Nephron (organoid): ENCODE results near the gene TOB1.
A peak's percentile ranks its signal among the peaks of the same experiment; 100 is the strongest.
"Not testable (repeated sequence)": the region's sequence is repeated elsewhere in the genome, so short reads cannot be mapped to it uniquely, and the experiment has no call there.

Source experiments
- H3K27ac Mint-ChIP-seq, 3 experiments: 2 replicates each; pipeline ENCODE4 v1.8.0; 2020; ENCODE audit warnings: mixed read lengths in 3 of 3, mild to moderate bottlenecking in 2 of 3, moderate library complexity in 1 of 3
- H3K27me3 Mint-ChIP-seq: 2 replicates; pipeline ENCODE4 v1.8.0; 2021; ENCODE audit warnings: low read depth, mild to moderate bottlenecking, moderate library complexity, mixed read lengths
- H3K36me3 Mint-ChIP-seq: 2 replicates; pipeline ENCODE4 v1.8.0; 2020; ENCODE audit warnings: low read depth, mixed read lengths
- H3K4me1 Mint-ChIP-seq: 2 replicates; pipeline ENCODE4 v1.8.0; 2020; ENCODE audit warnings: mixed read lengths
- H3K4me3 Mint-ChIP-seq, 3 experiments: 2 replicates each; pipeline ENCODE4 v1.8.0; 2020; ENCODE audit warnings: mild to moderate bottlenecking in 3 of 3, mixed read lengths in 3 of 3, moderate library complexity in 2 of 3
- H3K9me3 Mint-ChIP-seq: 2 replicates; pipeline ENCODE4 v1.8.0; 2020; ENCODE audit warnings: mixed read lengths
- TF ChIP-seq, protein P1 (sequence below), 3 experiments: fragments of 200-600 bp; sonication (generic); IDR thresholded peaks; one replicate each; pipeline ENCODE4 v1.5.0; 2021; ENCODE audit warnings: antibody characterized with exemption in 3 of 3; ENCODE audit not compliant: unreplicated experiment in 3 of 3

The TOB1 gene

DNA sequence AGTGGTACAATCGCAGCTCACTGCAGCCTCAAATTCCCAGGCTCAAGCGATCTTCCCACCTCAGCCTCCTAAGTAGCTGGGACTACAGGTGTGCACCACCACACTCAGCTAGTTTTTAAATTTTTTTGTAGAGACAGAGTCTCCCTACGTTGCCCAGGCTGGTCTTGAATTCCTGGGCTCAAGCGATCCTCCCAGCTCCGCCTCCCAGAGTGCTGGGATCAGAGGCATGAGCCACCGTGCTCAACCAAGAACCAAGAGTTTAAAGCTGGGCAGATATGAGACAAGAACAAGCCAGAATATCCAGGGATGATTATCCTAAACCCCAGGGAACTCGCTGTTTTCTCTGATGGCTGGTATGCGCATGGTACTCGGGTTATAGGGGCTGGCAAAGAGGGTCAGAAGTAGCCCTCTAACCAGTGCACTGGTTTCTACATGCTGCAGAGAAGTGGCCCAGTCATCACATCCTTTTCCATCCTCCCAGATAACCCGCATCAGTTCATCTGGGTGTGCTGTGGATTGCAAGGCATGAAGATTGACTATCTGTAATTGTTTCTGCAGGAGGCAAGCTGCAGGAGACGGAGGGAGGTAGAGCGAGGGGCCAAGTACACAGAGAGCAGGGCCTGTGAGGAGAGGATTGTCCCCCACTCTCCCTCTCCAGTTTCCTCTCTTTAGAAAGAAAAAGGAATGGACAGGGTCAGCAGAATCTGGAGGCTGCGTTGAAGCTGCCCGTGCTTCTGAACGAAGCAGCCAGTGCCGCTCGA lies 33.6 kb upstream of the TOB1 start:
- Mint-ChIP-seq H3K27me3 (peaks cover 4% of the 10 kb centered on the region), H3K4me1 (peaks cover 53% of the 10 kb centered on the region), H3K9me3 (no peaks in the 10 kb centered on the region)

DNA sequence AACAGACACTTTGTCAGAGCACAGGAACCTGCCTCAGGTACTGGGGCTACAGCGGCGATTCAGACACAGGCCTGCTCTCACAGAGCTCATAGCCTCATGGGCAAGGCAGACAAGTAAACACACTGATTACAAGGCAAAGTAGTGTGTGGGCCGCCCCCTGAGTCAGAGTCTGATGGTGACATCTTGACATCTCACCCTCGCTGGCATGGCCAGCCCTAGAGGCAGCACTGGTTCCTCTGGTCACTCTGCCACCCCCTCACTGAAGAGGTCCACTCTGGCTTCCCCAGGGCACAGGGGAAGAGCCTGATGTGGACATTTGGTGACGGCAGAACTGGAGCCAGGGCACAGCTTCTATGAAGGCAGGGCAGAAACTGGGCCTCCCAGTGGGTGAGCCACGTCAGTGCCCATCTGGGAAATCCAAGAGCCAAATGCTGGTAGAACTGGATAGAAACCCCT lies 32.9 kb upstream of the TOB1 start:
- Mint-ChIP-seq H3K4me1 (peaks cover 49% of the 10 kb centered on the region), H3K36me3 (no peaks in the 10 kb centered on the region), H3K9me3 (no peaks in the 10 kb centered on the region), H3K27ac (no peak overlapping the region), H3K27me3 (peaks cover 4% of the 10 kb centered on the region), H3K4me3 (no peak overlapping the region)
- TF ChIP-seq, protein P1, sequence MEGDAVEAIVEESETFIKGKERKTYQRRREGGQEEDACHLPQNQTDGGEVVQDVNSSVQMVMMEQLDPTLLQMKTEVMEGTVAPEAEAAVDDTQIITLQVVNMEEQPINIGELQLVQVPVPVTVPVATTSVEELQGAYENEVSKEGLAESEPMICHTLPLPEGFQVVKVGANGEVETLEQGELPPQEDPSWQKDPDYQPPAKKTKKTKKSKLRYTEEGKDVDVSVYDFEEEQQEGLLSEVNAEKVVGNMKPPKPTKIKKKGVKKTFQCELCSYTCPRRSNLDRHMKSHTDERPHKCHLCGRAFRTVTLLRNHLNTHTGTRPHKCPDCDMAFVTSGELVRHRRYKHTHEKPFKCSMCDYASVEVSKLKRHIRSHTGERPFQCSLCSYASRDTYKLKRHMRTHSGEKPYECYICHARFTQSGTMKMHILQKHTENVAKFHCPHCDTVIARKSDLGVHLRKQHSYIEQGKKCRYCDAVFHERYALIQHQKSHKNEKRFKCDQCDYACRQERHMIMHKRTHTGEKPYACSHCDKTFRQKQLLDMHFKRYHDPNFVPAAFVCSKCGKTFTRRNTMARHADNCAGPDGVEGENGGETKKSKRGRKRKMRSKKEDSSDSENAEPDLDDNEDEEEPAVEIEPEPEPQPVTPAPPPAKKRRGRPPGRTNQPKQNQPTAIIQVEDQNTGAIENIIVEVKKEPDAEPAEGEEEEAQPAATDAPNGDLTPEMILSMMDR (IDR thresholded peaks at IDR 0.05; ENCODE audit: unreplicated experiment in 3 of 3) = no peak

More for the DNA sequence above, 33.6 kb upstream of the TOB1 start:
- TF ChIP-seq, protein P1 (IDR thresholded peaks at IDR 0.05; ENCODE audit: unreplicated experiment in 3 of 3) = no peak
- H3K4me3 Mint-ChIP-seq = no peak overlapping the region
- no peaks in the 10 kb centered on the region for H3K36me3 Mint-ChIP-seq
- H3K27ac Mint-ChIP-seq = peak overlapping the region; percentile 68 to 87 (median 74)

DNA sequence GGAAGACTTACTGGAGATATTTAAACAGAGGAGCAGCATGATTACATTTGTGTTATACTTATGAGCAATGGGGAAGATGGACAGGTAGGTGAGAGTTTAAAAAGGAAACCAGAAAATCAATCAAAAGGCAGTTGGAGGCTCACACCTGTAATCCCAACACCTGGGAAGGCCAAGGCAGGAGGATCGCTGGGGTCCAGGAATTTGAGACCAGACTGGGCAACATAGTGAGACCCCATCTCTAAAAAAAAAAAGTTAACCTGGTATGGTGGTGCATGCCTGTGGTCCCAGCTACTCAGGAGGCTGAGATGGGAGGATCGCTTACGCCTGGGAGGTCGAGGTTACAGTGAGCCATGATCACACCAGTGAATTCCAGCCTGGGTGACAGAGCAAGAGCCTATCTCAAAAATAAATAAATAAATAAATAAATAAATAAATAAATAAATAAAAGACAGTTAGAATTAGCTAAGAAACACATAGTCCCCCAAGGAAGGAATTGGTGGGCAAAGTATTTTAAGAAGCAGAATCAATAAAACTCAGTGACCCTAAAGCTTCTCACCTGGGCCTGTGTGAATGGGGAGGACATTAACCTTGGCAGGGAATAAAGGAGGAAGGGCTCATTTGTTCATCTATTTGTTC lies 32.3 kb upstream of the TOB1 start:
- Mint-ChIP-seq H3K4me3 (no peak overlapping the region), H3K4me1 (peaks cover 47% of the 10 kb centered on the region), H3K27ac (peak overlapping the region in 1 of 3 experiments; percentile 17), H3K9me3 (no peaks in the 10 kb centered on the region), H3K27me3 (peaks cover 4% of the 10 kb centered on the region), H3K36me3 (no peaks in the 10 kb centered on the region)
- TF ChIP-seq, protein P1 (IDR thresholded peaks at IDR 0.05; ENCODE audit: unreplicated experiment in 3 of 3) = no peak

DNA sequence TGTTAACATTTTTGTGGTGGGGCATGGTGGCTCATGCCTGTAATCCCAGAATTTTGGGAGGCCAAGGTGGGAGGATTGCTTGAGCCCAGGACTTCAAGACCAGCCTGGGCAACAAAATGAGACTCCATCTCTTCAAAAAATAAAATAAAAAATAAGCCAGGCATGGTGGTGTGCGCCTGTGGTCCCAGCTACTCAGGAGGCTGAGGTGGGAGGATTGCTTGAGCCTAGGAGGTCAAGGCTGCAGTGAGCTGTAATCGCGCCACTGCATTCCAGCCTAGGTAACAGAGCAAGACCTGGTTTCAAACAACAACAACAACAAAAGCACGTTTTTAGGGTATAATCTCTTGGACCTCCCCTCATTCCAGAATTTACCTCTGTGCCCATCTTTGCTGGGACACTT lies 28.4 kb upstream of the TOB1 start:
- H3K36me3 Mint-ChIP-seq, H3K9me3 Mint-ChIP-seq, H3K27me3 Mint-ChIP-seq, H3K4me3 Mint-ChIP-seq: not testable (repeated sequence)
- Mint-ChIP-seq H3K27ac (peak overlapping the region in 2 of 3 experiments; percentile 0 to 31), H3K4me1 (peaks cover 18% of the 10 kb centered on the region)

DNA sequence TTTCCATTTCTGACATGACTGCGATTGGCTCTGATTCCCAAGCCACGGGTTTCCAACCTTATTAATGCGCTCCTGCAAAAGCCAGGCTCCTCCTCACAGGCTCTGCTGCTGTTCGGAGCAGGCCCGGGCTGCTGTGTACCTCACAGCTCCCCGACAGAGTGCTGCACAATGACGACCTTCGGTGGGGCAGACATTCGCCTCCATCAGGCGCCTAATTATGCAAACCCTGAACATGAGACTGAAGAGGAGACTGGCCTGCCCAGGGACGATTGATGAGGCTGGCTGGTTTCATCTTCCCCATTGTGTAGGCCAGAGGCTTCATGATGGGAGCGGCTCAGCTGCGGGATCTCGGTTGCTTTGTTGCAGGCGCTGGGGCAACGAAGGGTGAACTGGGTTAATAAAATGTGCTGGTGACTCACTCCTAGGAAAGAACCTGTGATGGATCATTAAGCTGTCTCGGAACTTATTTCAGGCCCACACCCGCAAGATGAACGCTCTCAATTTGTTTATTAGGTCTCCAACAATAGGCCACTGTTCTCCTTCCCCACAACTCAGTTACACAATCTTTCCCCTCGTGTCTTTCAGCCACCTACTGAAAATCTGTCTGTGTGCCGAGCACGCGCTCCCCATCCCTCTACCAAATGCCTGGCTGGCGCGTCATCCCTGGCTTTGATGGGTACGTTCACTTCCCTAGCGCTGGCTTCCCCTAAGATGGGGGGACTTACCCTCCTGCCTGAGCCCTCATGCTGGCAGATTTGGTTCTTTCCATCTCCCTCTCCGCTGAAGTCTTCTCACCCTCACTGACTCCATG lies 27.2 kb upstream of the TOB1 start:
- H3K9me3 Mint-ChIP-seq = no peaks in the 10 kb centered on the region
- TF ChIP-seq, protein P1 (IDR thresholded peaks at IDR 0.05; ENCODE audit: unreplicated experiment in 3 of 3) = no peak
- H3K27ac Mint-ChIP-seq = peak overlapping the region; percentile 70 to 91 (median 88)
- no peak overlapping the region for H3K4me3 Mint-ChIP-seq
- H3K27me3 Mint-ChIP-seq = peaks cover 6% of the 10 kb centered on the region
- no peaks in the 10 kb centered on the region for H3K36me3 Mint-ChIP-seq
- H3K4me1 Mint-ChIP-seq = peaks cover 18% of the 10 kb centered on the region
